ENCODE data around the gene FMNL2. TPM values are rescaled to one million over a fixed set of nuclear protein-coding genes. Genes with fewer than 3 reads are reported as not detected.

The FMNL2 gene
- total RNA-seq, 4 donors from 2014 or later = 34.6 to 62.1 (median 51.3) TPM

DNA sequence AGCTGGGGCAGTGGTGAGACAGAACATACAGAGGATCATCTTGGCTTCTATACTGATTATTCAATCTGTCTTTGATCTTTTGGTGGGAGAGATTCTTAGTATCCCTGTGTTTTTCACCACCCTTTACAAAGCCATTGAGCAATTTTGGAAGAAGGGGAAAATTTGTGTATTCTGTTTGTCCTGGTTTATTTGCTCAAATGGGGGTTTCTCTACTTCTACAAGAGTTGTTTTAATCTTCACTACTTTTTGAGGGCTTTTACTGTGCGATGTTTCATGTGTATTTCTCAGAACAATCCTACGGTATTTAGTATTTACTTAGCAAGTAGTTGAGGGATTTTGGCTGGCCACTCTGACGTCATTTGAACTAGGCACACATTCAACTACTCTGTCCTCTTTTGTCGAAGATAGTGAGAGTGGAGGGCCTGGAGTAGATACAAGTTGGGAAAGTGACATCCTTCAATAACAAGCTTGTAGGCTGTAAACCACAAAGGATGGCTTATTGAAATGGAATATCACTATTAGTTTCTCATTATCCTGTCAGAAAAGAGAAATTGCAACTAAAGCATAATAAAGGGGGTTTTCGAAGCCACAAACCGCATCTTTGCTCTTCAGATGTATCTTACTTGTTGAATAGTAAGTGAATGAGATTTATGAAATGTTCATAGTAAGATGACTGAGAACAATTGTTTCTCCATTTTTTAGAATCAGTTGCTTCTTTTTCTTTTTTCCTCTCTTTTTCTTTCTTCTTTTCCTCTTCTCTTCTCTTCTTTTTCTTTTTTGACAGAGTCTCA, 24.8 kb downstream of the FMNL2 start:
- TF ChIP-seq CTCF (IDR thresholded peaks at IDR 0.05) = no peak
- ATAC-seq (ENCODE audit: low FRiP score) (no peak), DNase-seq (ENCODE audit: low spot score) (no peak)

- no peak for ATAC-seq (ENCODE audit: low FRiP score)
- no peak for DNase-seq (ENCODE audit: low spot score)
- TF ChIP-seq CTCF (IDR thresholded peaks at IDR 0.05) = no peak
Observed at GRCh38 chr2:152363936-152364335, 29.0 kb downstream of the FMNL2 start.

GRCh38 chr2:152367547-152368390, 32.8 kb downstream of the FMNL2 start:
- TF ChIP-seq CTCF (IDR thresholded peaks at IDR 0.05) = no peak
- ATAC-seq (ENCODE audit: low FRiP score) = no peak
- DNase-seq (ENCODE audit: low spot score) = no peak

GRCh38 chr2:152369176-152369860, 34.3 kb downstream of the FMNL2 start:
- DNase-seq (ENCODE audit: low spot score) = no peak
- no peak for ATAC-seq (ENCODE audit: low FRiP score)
- no peak for TF ChIP-seq CTCF (IDR thresholded peaks at IDR 0.05)

DNA sequence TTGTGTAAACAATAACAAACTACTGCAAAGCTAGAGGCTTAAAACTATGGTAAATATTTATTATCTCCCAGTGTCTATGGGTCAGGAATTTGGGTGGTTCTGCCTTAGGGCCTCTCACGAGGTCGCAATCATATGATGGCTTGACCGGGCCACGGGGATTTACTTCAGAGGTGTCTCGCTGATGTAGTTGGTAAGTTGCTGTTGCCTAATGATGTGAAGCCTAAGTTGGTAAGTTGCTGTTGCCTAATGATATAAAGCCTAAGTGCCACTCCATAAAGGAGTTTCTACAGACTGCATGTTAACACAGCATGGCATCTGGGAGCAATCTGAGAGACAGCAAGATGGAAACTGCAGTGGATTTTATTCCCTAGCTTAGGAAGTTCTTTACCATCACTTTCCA, 35.8 kb downstream of the FMNL2 start:
- TF ChIP-seq CTCF (IDR thresholded peaks at IDR 0.05) = no peak

GRCh38 chr2:152372438-152372984, 37.5 kb downstream of the FMNL2 start:
- no peak for ATAC-seq (ENCODE audit: low FRiP score)
- DNase-seq (ENCODE audit: low spot score) = no peak
- TF ChIP-seq CTCF (IDR thresholded peaks at IDR 0.05) = no peak

More for the DNA sequence above, 35.8 kb downstream of the FMNL2 start:
- no peak for DNase-seq (ENCODE audit: low spot score)
- no peak for ATAC-seq (ENCODE audit: low FRiP score)

Data from omental fat pad (tissue), 4 donors.